ENCODE data around the gene KLHL29.
A peak's percentile ranks its signal among the peaks of the same experiment; 100 is the strongest.
"Not testable (repeated sequence)": the region's sequence is repeated elsewhere in the genome, so short reads cannot be mapped to it uniquely, and the experiment has no call there.

Gene KLHL29

DNA sequence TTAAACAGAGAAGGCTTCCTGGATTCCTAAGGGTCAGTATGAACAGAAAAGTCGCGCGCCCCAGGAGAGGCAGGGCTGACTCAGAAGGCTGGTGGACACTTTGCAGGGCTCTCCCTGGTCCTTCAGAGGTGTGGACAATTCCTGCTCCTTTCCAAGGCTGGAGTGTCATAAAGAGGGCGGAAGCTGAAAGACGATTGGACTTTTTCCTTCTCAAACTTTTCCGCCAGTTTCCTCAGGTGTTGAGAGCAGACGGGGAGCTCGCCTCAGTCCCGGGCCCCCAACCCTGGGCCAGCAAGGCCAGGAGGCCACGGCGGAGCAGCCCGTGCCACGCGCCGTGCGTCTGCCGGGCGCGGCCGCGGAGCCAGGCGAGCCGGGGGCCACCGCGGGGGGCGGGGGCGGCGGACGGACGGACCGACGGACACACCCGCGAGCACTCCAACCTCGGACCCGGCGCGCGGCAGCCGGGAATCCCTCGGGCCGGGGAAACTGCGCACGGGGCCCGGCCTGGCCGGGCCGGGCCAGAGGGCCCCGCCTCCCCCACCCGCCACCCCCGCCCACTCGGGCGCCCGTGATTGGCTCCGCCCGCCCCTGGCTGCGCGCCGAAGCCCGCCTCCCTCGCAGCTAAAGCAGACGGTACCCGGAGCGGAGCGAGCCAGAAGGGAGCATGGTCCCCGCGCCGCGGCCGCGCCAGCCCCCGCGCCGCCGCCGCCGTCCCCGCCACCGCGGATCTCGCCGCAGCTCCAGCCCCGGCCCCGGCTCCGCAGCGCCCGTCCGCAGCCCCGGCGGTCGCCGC lies at the start of gene KLHL29:
KLHL29 (plus strand) TSS at position 629 of the 793 bp plus-strand sequence. CDS start 177,018 bp downstream, outside the sequence.
- DNase-seq = peak; percentile 87

DNA sequence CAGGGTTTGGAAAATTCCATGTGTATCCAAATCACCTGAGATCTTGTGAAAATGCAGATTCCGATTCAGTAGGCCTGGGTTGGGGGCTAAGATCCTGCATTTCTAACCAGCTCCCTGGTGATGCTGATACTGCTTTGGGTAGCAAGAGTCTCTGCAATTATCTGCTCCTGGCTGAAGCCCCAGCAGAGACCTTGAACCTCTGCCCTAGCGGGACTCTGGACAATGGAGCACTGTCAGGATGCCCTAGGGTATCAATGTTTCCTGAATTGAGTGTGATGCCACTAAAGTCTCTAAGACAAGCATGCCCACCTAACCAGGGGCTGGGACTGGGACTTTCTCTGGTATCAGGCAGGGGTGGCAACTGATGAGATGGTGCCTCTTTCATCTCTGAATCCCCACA lies 49.4 kb upstream of the KLHL29 start:
- DNase-seq = no peak

GRCh38 chr2:23342075-23342474 lies 42.9 kb upstream of the KLHL29 start:
- DNase-seq = no peak

GRCh38 chr2:23346029-23346428 lies 39.0 kb upstream of the KLHL29 start:
- no peak for DNase-seq

- no peak for DNase-seq
These were observed 38.2 kb upstream of the KLHL29 start for GRCh38 chr2:23346781-23347180.

GRCh38 chr2:23347471-23348092 lies 37.4 kb upstream of the KLHL29 start:
- no peak for DNase-seq

- DNase-seq = not testable (repeated sequence)
These were observed 36.9 kb upstream of the KLHL29 start for GRCh38 chr2:23348093-23348481.

DNA sequence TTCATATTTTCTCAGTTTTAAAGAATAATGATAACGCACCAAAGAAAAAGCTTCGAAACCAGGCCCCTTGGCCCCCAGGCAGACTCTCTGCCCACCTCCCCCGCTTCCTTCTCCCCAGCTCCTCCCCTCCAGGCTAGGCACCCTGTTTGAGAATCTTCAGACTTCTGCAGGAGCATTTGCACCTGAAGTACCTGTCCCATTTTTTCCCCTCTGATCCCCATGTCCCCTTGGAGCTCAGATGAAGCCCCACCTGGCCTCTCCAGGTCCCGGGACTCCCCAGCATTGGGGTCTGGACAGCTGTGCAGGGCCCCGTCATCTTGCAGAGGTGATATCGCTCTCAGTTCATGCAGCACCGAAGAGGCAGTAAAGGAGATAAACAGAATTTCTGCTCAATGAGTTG lies 35.5 kb upstream of the KLHL29 start:
- no peak for DNase-seq

DNA sequence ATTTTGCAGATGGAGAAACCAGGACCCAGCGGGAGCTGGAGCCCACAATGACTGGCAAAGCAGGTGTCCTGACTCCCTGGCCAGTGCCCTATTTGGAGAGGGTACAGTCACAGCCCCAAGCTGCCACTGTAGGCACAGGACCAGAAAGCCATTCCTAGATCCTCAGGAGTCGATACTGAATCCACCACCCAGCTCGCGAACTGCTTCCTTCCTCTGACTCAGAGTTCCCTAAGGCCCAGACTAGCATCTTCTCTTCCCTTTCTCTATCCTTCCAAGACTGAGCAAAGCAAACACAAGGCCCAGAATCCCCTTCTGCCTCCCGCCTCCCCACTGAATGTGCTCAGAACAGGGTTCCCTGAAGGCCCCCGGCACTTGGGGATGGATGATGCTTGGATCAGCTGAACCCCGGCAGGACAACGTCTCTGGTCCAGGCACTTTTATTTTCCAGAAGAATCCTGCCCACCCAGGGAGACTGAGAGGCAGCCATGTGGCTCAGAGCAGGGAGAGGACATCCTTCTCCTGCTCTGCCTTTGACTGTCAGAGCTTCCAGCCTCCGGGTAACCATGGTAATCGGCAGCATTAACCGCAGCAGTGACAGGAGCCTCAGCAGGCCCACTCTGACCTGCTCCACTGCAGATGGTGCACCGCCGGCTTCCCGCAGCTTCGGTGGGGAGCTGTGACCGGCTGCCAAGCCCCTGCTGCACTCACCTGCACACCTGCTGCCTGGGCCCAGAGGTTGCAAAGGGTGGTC lies 34.8 kb upstream of the KLHL29 start:
- DNase-seq = no peak

DNA sequence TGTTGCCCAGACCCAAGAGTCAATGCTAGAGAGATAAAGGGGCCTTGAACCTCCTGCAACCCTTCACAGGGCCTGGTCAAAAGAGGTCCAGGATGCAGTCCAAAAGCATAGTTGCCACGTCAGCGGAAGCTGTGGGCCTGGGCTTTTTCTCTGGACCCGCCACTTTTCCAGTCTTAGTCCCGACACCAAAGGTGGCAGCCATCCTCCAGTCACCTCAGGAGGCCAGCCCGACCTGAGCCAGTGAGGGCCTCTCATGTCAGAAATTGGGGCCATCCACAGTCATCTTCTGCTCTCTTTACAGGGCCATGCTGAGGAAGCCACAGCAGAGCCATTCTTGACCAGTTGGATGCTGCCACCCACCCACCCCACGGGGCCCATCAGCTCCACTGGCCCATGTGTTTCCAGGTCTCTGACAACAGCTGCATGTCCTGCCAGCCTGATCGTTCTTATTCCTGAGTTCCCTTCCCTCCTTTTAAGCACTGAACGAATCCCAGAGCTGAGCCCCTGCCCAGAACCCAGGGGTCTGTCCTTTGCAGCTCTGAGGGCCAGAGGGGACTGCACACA lies 34.1 kb upstream of the KLHL29 start:
- DNase-seq = no peak

DNA sequence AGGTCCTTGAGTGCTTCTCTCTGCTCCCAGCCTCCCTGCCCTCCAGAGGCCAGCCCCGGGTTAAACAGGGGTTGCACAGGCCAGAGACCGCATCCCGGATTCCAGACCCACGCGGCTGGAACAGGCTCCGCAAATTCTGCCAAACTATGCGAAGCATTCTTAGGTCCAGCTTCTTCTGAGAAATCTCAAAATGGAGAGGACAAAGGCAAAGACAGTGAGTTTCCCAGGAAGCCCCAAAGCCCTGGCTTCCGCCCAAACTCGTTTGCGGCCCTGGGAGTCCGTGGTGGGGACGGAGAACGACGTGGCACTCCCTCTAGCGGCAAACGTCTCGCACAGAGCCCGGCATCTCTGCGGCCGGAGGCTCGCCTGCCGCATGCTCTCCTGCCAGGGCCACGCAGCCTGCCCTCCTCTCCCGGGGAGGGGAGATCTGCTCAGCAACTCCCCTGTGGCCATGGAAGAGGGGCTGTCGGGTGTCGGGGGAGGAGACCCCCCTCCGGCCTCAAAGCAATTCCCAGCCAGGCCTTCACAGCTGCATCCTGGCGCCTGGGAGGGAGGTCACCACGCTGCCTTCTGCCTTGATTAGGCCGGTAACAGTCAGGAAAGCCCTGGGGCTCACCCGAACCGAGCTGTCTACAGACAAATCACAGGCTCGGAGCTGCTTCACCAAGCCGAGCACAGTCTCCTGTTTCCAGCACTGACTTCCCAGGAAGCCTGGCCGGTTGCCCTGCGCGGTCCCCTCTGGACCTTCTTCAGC lies 33.4 kb upstream of the KLHL29 start:
- peak; percentile 82 for DNase-seq

- no peak for DNase-seq
These were observed 30.4 kb upstream of the KLHL29 start for GRCh38 chr2:23354554-23354953.

DNA sequence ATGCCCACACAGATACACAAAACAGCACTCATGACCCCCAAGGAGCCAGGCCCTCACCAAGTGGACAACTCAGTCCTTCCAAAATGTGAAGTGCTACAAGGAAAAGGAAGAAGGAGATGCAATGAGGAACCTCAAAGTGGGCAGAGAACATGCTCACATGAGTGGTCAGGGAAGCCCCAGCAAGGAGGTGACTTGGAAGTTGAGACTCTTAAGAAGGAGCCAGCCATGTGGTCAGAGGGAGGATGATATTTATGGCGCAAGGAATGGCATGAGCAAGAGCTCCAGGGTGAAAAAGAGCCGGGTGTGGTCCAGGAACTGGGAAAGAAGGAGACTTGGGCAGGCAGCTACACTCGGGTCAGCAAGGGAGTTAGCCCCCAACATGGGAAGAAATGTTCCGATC lies 30.0 kb upstream of the KLHL29 start:
- DNase-seq = no peak

DNA sequence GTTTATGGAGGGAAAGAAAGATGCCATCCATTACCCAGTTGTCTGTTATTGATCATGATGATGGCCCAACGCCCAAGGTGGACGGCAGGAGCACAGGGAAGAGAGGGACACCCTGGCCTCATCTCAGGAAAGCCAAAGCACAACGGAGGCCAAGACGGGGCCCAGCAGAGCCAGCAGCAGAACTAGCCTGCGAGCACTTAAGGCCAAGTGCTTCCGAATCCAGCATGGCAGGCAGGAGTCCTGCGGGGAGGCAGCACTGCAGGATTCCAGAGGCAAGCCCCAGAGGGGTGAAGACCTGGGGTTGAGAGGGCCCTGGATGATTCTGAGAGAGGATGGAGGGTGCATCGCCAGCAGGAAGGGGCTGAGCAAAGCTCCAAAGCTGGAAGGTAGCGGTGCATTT lies 28.3 kb upstream of the KLHL29 start:
- no peak for DNase-seq

- peak; percentile 4 for DNase-seq
These were observed 25.1 kb upstream of the KLHL29 start for GRCh38 chr2:23359631-23360567.

GRCh38 chr2:23360571-23361125 lies 24.3 kb upstream of the KLHL29 start:
- no peak for DNase-seq

GRCh38 chr2:23361152-23361551 lies 23.8 kb upstream of the KLHL29 start:
- no peak for DNase-seq

- no peak for DNase-seq
These were observed 21.7 kb upstream of the KLHL29 start for GRCh38 chr2:23363268-23363667.

- no peak for DNase-seq
These were observed 21.1 kb upstream of the KLHL29 start for GRCh38 chr2:23363831-23364230.

DNA sequence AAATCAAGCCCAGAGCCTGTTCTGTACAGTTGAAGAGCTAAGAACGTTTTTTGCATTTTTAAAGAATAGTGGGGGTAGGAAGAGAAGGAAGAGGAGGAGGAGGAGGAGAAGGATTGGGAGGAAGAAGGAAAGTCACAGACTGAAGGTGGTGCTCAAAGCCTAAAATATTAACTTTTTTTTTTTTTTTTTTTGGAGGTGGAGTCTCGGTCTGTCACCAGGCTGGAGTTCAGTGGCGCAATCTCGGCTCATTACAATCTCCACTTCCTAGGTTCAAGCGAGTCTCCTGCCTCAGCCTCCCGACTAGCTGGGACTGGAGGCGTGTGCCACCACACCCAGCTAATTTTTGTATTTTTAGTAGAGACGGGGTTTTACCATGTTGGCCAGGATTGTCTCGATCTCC lies 18.3 kb upstream of the KLHL29 start:
- no peak for DNase-seq

- no peak for DNase-seq
These were observed 17.2 kb upstream of the KLHL29 start for GRCh38 chr2:23367760-23368159.

Data from DMS53 (cell line).